K562 (cell line): ENCODE results near the gene GARIN5B. TPM values are rescaled to one million over a fixed set of nuclear protein-coding genes. Genes with fewer than 3 reads are reported as not detected.

ENCODE experiments used
- BRD9 ChIP-seq: fragments of 450-650 bp; IDR thresholded peaks from 2 replicates; pipeline ENCODE4 v1.6.1; 2018; ENCODE audit warnings: low read depth; ENCODE audit not compliant: partially characterized antibody
- CHD2 ChIP-seq: IDR thresholded peaks from 2 replicates; pipeline ENCODE4 v1.6.1; 2011; ENCODE audit warnings: low read depth, low read length
- ELF1 ChIP-seq: fragments of 200-800 bp; sonication (Bioruptor generic); IDR thresholded peaks from 2 replicates; pipeline ENCODE4 v1.6.1; 2016; ENCODE audit warnings: missing genetic modification characterization, missing compliant biosample characterization
- HCFC1 ChIP-seq: IDR thresholded peaks from 2 replicates; pipeline ENCODE4 v1.6.1; 2012; ENCODE audit warnings: low read depth, low read length, improper control_type of control experiment
- MAFG ChIP-seq: fragments of 450-650 bp; conservative IDR thresholded peaks from 2 replicates; pipeline ENCODE4 v1.6.1; 2016; ENCODE audit warnings: missing genetic modification characterization, missing compliant biosample characterization
- PBX2 ChIP-seq, 2 experiments: IDR thresholded peaks in 1 of 2; conservative IDR thresholded peaks in 1 of 2; 2 replicates each; pipeline ENCODE4 v1.6.1; 2016; ENCODE audit warnings: low read depth in 2 of 2, mild to moderate bottlenecking in 1 of 2, missing compliant biosample characterization in 1 of 2, missing genetic modification characterization in 1 of 2, moderate library complexity in 1 of 2
- SNRNP70 ChIP-seq: fragments of 200-400 bp; formaldehyde crosslinking; optimal IDR thresholded peaks from 2 replicates; pipeline ENCODE3; 2017; ENCODE audit warnings: low read depth, low read length
- TCF7L2 ChIP-seq: fragments of 150-350 bp; IDR thresholded peaks from 2 replicates; pipeline ENCODE4 v1.6.1; 2016; ENCODE audit warnings: low read depth, mild to moderate bottlenecking, low read length, moderate library complexity
- VEZF1 ChIP-seq: fragments of 200-800 bp; sonication (Bioruptor generic); IDR thresholded peaks from 2 replicates; pipeline ENCODE4 v1.6.1; 2017; ENCODE audit warnings: missing genetic modification characterization, missing compliant biosample characterization
- ZNF12 ChIP-seq: sonication (generic); formaldehyde crosslinking; IDR thresholded peaks from 2 replicates; pipeline ENCODE4 v1.4.0; 2020; ENCODE audit warnings: mild to moderate bottlenecking, missing genetic modification reagents
- ZNF224 ChIP-seq: sonication (generic); formaldehyde crosslinking; IDR thresholded peaks from 2 replicates; pipeline ENCODE4 v1.8.0; 2022; ENCODE audit warnings: mild to moderate bottlenecking, missing genetic modification reagents
- ZNF3 ChIP-seq: fragments of 250-450 bp; sonication (Bioruptor Pico); IDR thresholded peaks from 2 replicates; pipeline ENCODE4 v1.5.0; 2021; ENCODE audit warnings: mild to moderate bottlenecking, moderate library complexity
- ZNF644 ChIP-seq: fragments of 200-800 bp; sonication (Bioruptor generic); IDR thresholded peaks from 2 replicates; pipeline ENCODE4 v1.6.1; 2016; ENCODE audit warnings: low read depth, missing genetic modification characterization, missing compliant biosample characterization
- polyA plus RNA-seq, 8 experiments: library from polyadenylated mRNA; depleted of rRNA in 4 of 8; stranded (reverse) in 5 of 8; unstranded in 3 of 8; fragments of >200 nt; fragmentation: Nextera tagmentation in 2 of 8; fragmentation: Illumina TruSeq in 1 of 8; extraction: Ambion mirVana in 2 of 8; extraction: Trizol in 1 of 8; gene quantifications; 2 replicates each; pipeline versions ENCODE4 v1.2.1 to v1.2.3, GENCODE V29; 2011 to 2014; ENCODE audit warnings: inconsistent platforms in 1 of 8, missing spikeins in 1 of 8
- total RNA-seq, 7 experiments: library from RNA; depleted of rRNA in 6 of 7; stranded (reverse); fragments of >200 nt in 6 of 7; fragmentation: Illumina TruSeq in 2 of 7; extraction: Trizol in 2 of 7; gene quantifications; 2 replicates each; pipeline versions ENCODE4 v1.2.1 to v1.2.3, GENCODE V29; 2011 to 2021; ENCODE audit warnings: low replicate concordance in 1 of 7
- TF ChIP-seq, protein P1 (sequence below): fragments of 450-650 bp; IDR thresholded peaks from 2 replicates; pipeline ENCODE4 v1.6.1; 2014; ENCODE audit warnings: low read depth, mild to moderate bottlenecking, moderate library complexity, borderline replicate concordance

Gene GARIN5B
- total and polyA plus RNA-seq, 9 of the 15 experiments (the other 6 are each of a cell fraction or from before 2014, with no cell fraction given): not detected

- TF ChIP-seq, protein P1, sequence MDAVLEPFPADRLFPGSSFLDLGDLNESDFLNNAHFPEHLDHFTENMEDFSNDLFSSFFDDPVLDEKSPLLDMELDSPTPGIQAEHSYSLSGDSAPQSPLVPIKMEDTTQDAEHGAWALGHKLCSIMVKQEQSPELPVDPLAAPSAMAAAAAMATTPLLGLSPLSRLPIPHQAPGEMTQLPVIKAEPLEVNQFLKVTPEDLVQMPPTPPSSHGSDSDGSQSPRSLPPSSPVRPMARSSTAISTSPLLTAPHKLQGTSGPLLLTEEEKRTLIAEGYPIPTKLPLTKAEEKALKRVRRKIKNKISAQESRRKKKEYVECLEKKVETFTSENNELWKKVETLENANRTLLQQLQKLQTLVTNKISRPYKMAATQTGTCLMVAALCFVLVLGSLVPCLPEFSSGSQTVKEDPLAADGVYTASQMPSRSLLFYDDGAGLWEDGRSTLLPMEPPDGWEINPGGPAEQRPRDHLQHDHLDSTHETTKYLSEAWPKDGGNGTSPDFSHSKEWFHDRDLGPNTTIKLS: peak; percentile 79; the same call in 1 of the 2 replicates
- 0 out of 2 replicates have a peak, but pooled peaks have one; percentile 19 for TF ChIP-seq ELF1 (tag)
- TF ChIP-seq ZNF12 (CRISPR knock-in tag): no peak
- TF ChIP-seq PBX2 (CRISPR knock-in tag; IDR thresholded peaks at IDR 0.05; ENCODE audit: low read depth): no peak
- 0 out of 2 replicates have a peak, but pooled peaks have one; percentile 7 for TF ChIP-seq PBX2 (tag; conservative IDR thresholded peaks at IDR 0.05; ENCODE audit: low read depth)
- TF ChIP-seq SNRNP70: no peak
- 0 out of 2 replicates have a peak, but pooled peaks have one; percentile 31 for TF ChIP-seq CHD2
- no peak for TF ChIP-seq ZNF224 (CRISPR knock-in tag)
- TF ChIP-seq ZNF3: no peak
- no peak for TF ChIP-seq TCF7L2
- 0 out of 2 replicates have a peak, but pooled peaks have one; percentile 64 for TF ChIP-seq ZNF644 (tag)
- no peak for TF ChIP-seq MAFG (tag)
- TF ChIP-seq HCFC1: peak; percentile 99
- peak; percentile 51; the same call in 1 of the 2 replicates for TF ChIP-seq VEZF1 (CRISPR knock-in tag)
- no peak for TF ChIP-seq BRD9
Measured at GRCh38 chr19:55305491-55305890, 57.6 kb downstream of the GARIN5B start (continued).
